Superior temporal gyrus (tissue), 1 donor: ENCODE data around the gene ERVH48-1.
"Not testable (repeated sequence)": the region's sequence is repeated elsewhere in the genome, so short reads cannot be mapped to it uniquely, and the experiment has no call there.

Experiments used
- DNase-seq: peaks from one replicate; pipeline ENCODE4 v3.0.0-alpha.2; 2016; ENCODE audit errors: extremely low spot score

The ERVH48-1 gene

GRCh38 chr21:42925114-42925926 is at the start of gene ERVH48-1:
Gene ERVH48-1, minus strand, starts transcription at chr21:42925630. Its CDS starts 6,624 bp downstream, at chr21:42919006.
- no peak for DNase-seq

- DNase-seq: peak; percentile 96
Observed at GRCh38 chr21:42973991-42974831, 48.8 kb upstream of the ERVH48-1 start, which contains the start of gene PKNOX1. Gene PKNOX1, plus strand, starts transcription at chr21:42974562. Its CDS starts 29,820 bp downstream, at chr21:43004382.

- no peak for DNase-seq
Observed at GRCh38 chr21:42973309-42973990, 48.0 kb upstream of the ERVH48-1 start.

DNA sequence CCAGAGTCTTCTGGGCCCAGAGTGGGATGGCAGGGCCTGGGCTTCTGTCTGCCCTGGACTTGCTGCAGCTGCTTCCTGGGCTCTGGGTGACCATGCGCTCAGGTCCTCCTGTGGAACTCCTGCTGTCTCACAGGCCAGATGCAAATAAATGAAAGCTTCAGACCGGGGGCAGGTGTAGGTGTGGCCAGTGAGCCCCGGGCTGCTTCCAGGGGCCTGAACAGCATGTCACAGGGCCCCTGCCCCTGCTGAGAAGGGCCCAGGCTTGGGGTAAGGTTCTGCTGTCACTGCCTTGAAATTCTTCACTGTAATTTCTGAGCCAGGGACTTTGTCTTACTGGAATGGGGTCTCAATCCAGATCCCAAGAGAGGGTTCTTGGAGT is 46.5 kb upstream of the ERVH48-1 start:
- DNase-seq: no peak

- no peak for DNase-seq
Observed at GRCh38 chr21:42970946-42971653, 45.7 kb upstream of the ERVH48-1 start.

GRCh38 chr21:42969193-42969600 is 43.8 kb upstream of the ERVH48-1 start:
- DNase-seq: no peak

DNA sequence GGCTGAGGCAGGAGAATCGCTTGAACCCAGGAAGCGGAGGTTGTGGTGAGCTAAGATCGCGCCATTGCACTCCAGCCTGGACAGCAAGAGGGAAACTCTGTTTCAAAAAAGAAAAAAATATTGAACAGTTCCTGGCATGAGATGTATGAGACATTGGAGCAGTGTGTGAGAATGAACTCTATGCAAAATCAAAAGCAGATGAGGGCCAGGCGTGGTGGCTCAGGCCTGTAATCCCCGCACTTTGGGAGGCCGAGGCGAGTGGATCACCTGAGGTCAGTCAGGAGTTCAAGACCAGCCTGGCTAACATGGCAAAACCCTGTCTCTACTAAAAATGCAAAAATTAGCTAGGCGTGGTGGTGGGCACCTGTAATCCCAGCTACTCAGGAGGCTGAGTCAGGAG is 42.2 kb upstream of the ERVH48-1 start:
- not testable (repeated sequence) for DNase-seq

GRCh38 chr21:42965211-42965560 is 39.8 kb upstream of the ERVH48-1 start:
- no peak for DNase-seq

- peak; percentile 35 for DNase-seq
Observed at GRCh38 chr21:42964546-42965210, 39.2 kb upstream of the ERVH48-1 start.

GRCh38 chr21:42964086-42964485 is 38.7 kb upstream of the ERVH48-1 start:
- DNase-seq: no peak

DNA sequence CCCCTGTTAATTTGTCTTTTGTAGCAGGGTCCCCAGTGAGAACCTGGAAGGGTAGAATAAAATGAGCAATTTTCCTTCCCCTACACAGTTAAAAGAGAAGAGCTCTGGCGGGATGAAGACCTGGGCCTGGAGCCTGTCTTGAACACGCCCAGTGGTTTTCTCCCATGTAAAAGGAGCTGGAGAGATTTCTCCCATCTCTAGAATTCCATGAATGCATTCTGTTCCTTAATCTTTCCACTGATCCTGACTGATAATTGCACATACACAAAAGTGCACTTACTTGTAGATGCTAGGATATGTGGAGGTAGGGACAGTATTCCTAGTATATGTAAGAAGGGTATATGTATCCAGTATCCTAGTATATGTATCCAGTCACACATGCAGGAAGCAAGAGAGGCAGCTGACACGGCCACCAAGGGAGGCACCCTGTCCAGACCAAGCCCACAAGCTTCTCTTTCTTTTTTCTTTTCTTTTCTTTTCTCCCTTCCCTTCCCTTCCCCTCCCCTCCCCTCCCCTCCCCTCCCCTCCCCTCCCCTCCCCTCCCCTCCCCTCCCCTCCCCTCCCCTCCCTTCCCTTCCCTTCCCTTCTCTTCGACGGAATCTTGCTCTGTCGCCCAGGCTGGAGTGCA is 37.1 kb upstream of the ERVH48-1 start:
- DNase-seq: no peak

GRCh38 chr21:42959728-42960127 is 34.3 kb upstream of the ERVH48-1 start:
- no peak for DNase-seq

- DNase-seq: not testable (repeated sequence)
Observed at GRCh38 chr21:42958122-42958521, 32.7 kb upstream of the ERVH48-1 start.

DNA sequence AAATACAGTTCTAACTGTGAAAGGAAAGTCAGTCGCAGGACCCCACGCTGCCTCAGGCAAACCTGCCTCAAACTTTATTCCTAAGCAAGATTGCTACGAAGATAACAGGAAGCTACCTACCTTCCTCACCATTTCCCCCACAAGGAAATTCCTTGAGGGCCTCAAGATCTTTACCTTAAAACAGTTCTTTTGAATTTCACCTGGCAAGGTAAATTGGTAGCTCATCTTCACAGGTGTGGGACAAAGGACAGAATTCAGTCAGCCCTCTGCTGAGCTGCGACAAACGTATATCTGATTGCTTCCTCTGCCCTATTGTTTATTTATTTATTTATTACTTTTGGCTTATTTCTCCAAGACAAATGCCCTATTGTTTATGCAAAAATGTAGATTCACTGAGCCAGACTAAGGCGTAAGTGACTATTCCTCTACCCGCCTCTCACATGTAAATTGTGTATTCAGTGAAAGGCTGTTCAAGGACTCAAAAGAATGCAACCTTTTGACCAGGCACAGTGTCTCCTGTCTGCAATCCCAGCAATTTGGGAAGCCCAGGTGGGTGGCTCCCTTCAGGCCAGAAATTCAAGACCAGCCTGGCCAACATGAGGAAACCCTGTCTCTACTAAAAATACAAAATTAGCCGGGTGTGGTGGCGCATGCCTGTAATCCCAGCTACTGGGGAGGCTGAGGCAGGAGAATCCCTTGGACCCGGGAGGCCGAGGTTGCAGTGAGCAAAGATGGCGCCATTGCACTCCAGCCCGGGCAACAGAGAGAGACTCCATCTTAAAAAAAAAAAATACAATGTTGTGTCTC is 31.6 kb upstream of the ERVH48-1 start:
- no peak for DNase-seq

DNA sequence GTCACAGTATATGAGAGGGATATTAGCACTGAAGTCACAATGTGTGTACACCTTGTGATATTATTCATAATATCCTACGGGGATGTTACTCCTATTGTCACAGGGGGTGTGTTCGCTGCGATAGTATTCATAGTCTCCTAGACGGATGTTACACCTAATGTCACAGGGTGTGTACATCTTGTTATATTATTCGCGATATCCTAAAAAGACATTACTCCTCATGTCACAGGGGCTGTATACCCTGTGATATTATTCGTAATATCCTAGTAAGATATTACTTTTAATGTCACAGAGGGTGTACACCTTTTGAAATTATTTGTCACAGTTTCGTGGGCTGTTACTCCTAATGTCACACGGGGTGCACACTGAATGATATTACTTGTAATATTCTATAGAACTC is 25.8 kb upstream of the ERVH48-1 start:
- not testable (repeated sequence) for DNase-seq

DNA sequence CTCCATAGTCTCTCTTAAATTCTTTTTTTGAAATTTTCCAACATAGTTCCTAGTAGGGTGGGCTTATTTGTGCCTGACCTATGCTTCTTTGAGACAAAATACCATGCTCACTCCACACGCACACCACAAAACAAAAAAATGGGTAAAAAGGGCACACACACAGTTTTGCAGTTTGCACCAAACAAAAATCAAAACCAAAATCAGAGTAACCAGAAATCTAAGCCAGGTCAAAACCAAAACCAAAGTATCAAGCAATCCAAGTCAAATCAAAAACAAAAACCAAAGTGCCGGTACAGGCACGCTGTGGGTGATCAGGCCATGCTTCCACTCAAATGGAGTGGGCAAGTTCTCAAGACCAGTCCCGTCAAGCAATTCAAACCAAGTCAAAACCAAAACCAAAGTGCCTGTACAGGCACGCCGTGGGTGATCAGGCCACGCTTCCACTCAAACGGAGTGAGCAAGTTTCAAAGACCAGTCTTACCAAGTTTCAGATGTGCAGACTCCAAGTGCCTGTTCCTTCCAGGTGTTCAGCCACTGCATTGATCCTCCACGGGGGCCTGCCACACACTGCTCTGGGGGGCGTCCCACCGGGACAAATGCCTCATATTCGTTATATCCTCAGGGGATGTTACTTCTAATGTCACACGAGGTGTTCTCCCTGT is 23.8 kb upstream of the ERVH48-1 start:
- DNase-seq: not testable (repeated sequence)

- DNase-seq: no peak
Observed at GRCh38 chr21:42942244-42942643, 16.8 kb upstream of the ERVH48-1 start.

DNA sequence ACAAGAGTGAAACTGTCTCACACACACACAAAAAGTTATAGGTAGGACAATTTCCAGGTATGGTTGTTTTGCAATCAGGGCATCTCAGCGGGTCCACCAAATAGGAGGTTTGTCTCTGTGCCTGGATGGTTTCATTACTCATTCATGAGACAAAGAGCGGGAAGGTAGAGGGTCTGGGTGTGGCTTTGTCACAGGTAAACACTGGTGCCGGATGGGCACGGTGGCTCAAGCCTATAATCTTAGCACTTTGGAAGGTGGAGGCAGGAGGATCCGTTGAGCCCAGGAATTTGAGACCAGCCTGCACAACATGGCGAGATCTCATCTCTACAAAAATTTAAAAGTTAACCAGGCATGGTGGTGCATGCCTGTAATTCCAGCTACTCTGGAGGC is 16.3 kb upstream of the ERVH48-1 start:
- DNase-seq: no peak
